ENCODE data around the gene CELF2. TPM values are rescaled to one million over a fixed set of nuclear protein-coding genes. Genes with fewer than 3 reads are reported as not detected.

The CELF2 gene
- total and polyA plus RNA-seq, 9 of the 15 experiments (the other 6 are each of a cell fraction or from before 2014, with no cell fraction given): 4.0 to 20.3 (median 11.1) TPM

GRCh38 chr10:11116817-11117216, 99.1 kb downstream of the CELF2 start:
- no peak for FAIRE-seq
- POLR2A ChIA-PET: no interaction called here
- TF ChIP-seq EWSR1 (IDR thresholded peaks at IDR 0.05; ENCODE audit: borderline replicate concordance, low read depth, partially characterized antibody) (no peak), KHSRP (IDR thresholded peaks at IDR 0.05) (no peak), E2F3 (CRISPR knock-in tag; IDR thresholded peaks at IDR 0.05) (no peak), MED1 (CRISPR knock-in tag; IDR thresholded peaks at IDR 0.05; ENCODE audit: borderline replicate concordance) (no peak), BHLHE40 (IDR thresholded peaks at IDR 0.05; ENCODE audit: low read length) (no peak), POLR2B (IDR thresholded peaks at IDR 0.05; ENCODE audit: low read depth, partially characterized antibody) (no peak), RAD51 (IDR thresholded peaks at IDR 0.05; ENCODE audit: borderline replicate concordance, low read depth) (no peak), ZFP30 (CRISPR knock-in tag; IDR thresholded peaks at IDR 0.05; ENCODE audit: borderline replicate concordance) (no peak), ZBTB17 (CRISPR knock-in tag; IDR thresholded peaks at IDR 0.05) (no peak), NCOA4 (IDR thresholded peaks at IDR 0.05; ENCODE audit: partially characterized antibody) (no peak)

More at GRCh38 chr10:11116817-11117216, 99.1 kb downstream of the CELF2 start:
- in situ Hi-C loops (cut with MboI) (no loop called here), intact Hi-C loops (cut with micrococcal nuclease) (no loop called here)
- DNase-seq (ENCODE audit: extremely low read depth in 1 of 4, low spot score in 3 of 4) (no peak), ATAC-seq (no peak)
- no peaks in the 10 kb centered on the region for H4K20me1 ChIP-seq (replicated peaks; ENCODE audit: control insufficient read depth, insufficient read depth, low read length)
- peaks cover 0 to 9% of the 10 kb centered on the region in 2 experiments; a peak in 3 of 5 replicates for H3K27me3 ChIP-seq (ENCODE audit: control insufficient read depth in 2 of 2, insufficient read depth in 2 of 2, low read length in 2 of 2)
- no peak overlapping the region for H3K27ac ChIP-seq (ENCODE audit: extremely low read depth, low read depth, low read length)
- H3K79me2 ChIP-seq (ENCODE audit: control insufficient read depth, insufficient read depth, low read length): no peaks in the 10 kb centered on the region
- no TSS peak for BruUV-seq (replicated peaks)
- no peaks in the 10 kb centered on the region for H3K9me1 ChIP-seq (ENCODE audit: control insufficient read depth, insufficient read depth, low read length)
- no peaks in the 10 kb centered on the region for H3K4me1 ChIP-seq (replicated peaks in 1 of 2; ENCODE audit: control insufficient read depth in 2 of 2, insufficient read depth in 2 of 2, low read length in 2 of 2)
- no peak overlapping the region for H2AFZ ChIP-seq (ENCODE audit: low read depth, low read length)
- H3K4me3 ChIP-seq: no peak overlapping the region
- H3K36me3 ChIP-seq (ENCODE audit: control insufficient read depth, insufficient read depth, low read length): no peaks in the 10 kb centered on the region
- H3K9me3 ChIP-seq (replicated peaks; ENCODE audit: control insufficient read depth, insufficient read depth, low read depth, low read length): no peaks in the 10 kb centered on the region
- no peak overlapping the region for H3K4me2 ChIP-seq (ENCODE audit: insufficient read depth, low read length)
- CTCF ChIA-PET (ENCODE audit: low intra/inter-chr PET ratio): no interaction called here
- WGBS (ENCODE audit: insufficient coverage, low coverage, missing lambda C conversion rate): 19% methylated on average over 6 of the region's 6 CpGs
- no peak overlapping the region for H3K9ac ChIP-seq (ENCODE audit: insufficient read depth in 1 of 2, low read depth in 2 of 2, low read length in 2 of 2)

Measured in K562 (cell line).